Endodermal cell (in vitro differentiated cells): ENCODE measurements around the gene SHANK3. TPM values are rescaled to one million over a fixed set of nuclear protein-coding genes. Genes with fewer than 3 reads are reported as not detected.
A peak's percentile ranks its signal among the peaks of the same experiment; 100 is the strongest.

ENCODE experiments used
- DNase-seq: peaks from one replicate; pipeline ENCODE4 v3.0.0-alpha.2; 2017
- H3K27ac ChIP-seq: 2 replicates; pipeline ENCODE4 v1.5.1; 2013; ENCODE audit warnings: mild to moderate bottlenecking, low read depth, low read length, moderate library complexity
- H3K27me3 ChIP-seq: 2 replicates; pipeline ENCODE4 v1.6.1; 2013; ENCODE audit warnings: mild to moderate bottlenecking, low read length, moderate library complexity; ENCODE audit not compliant: insufficient read depth, control insufficient read depth, poor library complexity, severe bottlenecking
- H3K36me3 ChIP-seq: 2 replicates; pipeline ENCODE4 v1.7.0; 2013; ENCODE audit warnings: mild to moderate bottlenecking, low read length, moderate library complexity; ENCODE audit not compliant: control insufficient read depth, insufficient read depth
- H3K4me1 ChIP-seq: one replicate; pipeline ENCODE4 v1.7.0; 2013; ENCODE audit warnings: low read length; ENCODE audit not compliant: control insufficient read depth, insufficient read depth
- H3K4me3 ChIP-seq: 2 replicates; pipeline ENCODE4 v1.5.1; 2013; ENCODE audit warnings: mild to moderate bottlenecking, low read length, moderate library complexity
- H3K9ac ChIP-seq: 2 replicates; pipeline ENCODE4 v1.6.1; 2013; ENCODE audit warnings: mild to moderate bottlenecking, low read length, moderate library complexity; ENCODE audit not compliant: poor library complexity, severe bottlenecking; ENCODE audit errors: extremely low read depth
- H3K9me3 ChIP-seq: 2 replicates; pipeline ENCODE4 v1.6.1; 2013; ENCODE audit warnings: mild to moderate bottlenecking, low read length, moderate library complexity; ENCODE audit not compliant: control insufficient read depth
- H3K27ac Mint-ChIP-seq: 2 replicates; pipeline ENCODE4 v1.8.0; 2020; ENCODE audit warnings: mixed read lengths
- H3K27me3 Mint-ChIP-seq: 2 replicates; pipeline ENCODE4 v1.8.0; 2021; ENCODE audit warnings: mild to moderate bottlenecking, mixed read lengths; ENCODE audit not compliant: insufficient read depth
- H3K36me3 Mint-ChIP-seq: 2 replicates; pipeline ENCODE4 v1.8.0; 2020; ENCODE audit warnings: low read depth, mixed read lengths
- H3K4me1 Mint-ChIP-seq: 2 replicates; pipeline ENCODE4 v1.8.0; 2020; ENCODE audit warnings: mixed read lengths
- H3K4me3 Mint-ChIP-seq: 2 replicates; pipeline ENCODE4 v1.8.0; 2020; ENCODE audit warnings: mild to moderate bottlenecking, moderate library complexity, mixed read lengths
- H3K9me3 Mint-ChIP-seq: 2 replicates; pipeline ENCODE4 v1.8.0; 2020; ENCODE audit warnings: mild to moderate bottlenecking, mixed read lengths
- WGBS, 2 experiments: methylation state at CpG; one replicate each; pipeline versions ENCODE4 v1.1.5 to v1.1.7; 2013; ENCODE audit warnings: missing lambda C conversion rate in 2 of 2, mixed read lengths in 1 of 2; ENCODE audit not compliant: insufficient coverage in 1 of 2, insufficient read length in 1 of 2; 5-methylcytosine and 5-hydroxymethylcytosine counted together
- total RNA-seq, 2 donors: library from RNA; stranded (reverse); fragmentation: NEBNext Ultra II Directional in 1 of 2; extraction: Animal tissue kit (Norgen Biotek cat#: 25700) in 1 of 2; gene quantifications; 2 replicates in 1 of 2; 3 replicates in 1 of 2; pipeline ENCODE4 v1.2.1, GENCODE V29; 2021
- TF ChIP-seq, protein P1 (sequence below): fragments of 200-600 bp; sonication (generic); conservative IDR thresholded peaks from 2 replicates; pipeline ENCODE4 v1.5.0; 2021; ENCODE audit warnings: antibody characterized with exemption, mild to moderate bottlenecking

SHANK3 gene
- total RNA-seq, 2 donors from 2014 or later = 9.4 to 11.1 TPM

DNA sequence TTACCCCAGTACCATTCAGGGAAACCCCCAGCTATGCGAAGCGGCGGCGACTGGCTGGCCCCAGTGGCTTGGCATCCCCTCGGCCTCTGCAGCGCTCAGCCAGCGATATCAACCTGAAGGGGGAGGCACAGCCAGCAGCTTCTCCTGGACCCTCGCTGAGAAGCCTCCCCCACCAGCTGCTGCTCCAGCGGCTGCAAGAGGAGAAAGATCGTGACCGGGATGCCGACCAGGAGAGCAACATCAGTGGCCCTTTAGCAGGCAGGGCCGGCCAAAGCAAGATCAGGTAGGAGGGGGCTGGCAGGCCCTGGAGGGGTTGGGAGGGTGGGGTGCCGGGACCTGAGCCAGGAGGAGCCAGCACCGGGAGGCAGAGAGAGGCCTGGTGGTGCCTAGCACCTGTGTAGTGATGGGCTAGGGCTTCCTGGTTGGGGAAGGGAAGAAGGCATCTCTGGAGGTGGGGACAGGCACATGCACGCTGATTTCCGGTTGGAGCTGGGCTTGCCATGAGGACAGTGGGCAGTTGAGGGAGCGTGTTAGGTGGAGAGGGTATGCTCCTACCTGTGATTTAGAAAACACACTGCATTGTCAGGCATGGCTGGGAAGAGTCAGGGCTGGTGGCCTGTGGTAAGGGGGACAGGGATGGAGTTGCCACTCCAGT, 22.3 kb downstream of the SHANK3 start:
- no peak overlapping the region for H3K27ac Mint-ChIP-seq
- WGBS, 2 experiments = 90 to 92% methylated on average over 14 to 18 of the region's 18 CpGs
- no peak overlapping the region for H3K4me3 ChIP-seq
- peaks cover 5% of the 10 kb centered on the region for H3K27me3 ChIP-seq
- H3K27me3 Mint-ChIP-seq = peaks cover 14% of the 10 kb centered on the region
- no peak overlapping the region for H3K4me3 Mint-ChIP-seq
- no peak overlapping the region for H3K27ac ChIP-seq
- no peaks in the 10 kb centered on the region for H3K9me3 Mint-ChIP-seq
- H3K4me1 ChIP-seq = no peaks in the 10 kb centered on the region
- TF ChIP-seq, protein P1, sequence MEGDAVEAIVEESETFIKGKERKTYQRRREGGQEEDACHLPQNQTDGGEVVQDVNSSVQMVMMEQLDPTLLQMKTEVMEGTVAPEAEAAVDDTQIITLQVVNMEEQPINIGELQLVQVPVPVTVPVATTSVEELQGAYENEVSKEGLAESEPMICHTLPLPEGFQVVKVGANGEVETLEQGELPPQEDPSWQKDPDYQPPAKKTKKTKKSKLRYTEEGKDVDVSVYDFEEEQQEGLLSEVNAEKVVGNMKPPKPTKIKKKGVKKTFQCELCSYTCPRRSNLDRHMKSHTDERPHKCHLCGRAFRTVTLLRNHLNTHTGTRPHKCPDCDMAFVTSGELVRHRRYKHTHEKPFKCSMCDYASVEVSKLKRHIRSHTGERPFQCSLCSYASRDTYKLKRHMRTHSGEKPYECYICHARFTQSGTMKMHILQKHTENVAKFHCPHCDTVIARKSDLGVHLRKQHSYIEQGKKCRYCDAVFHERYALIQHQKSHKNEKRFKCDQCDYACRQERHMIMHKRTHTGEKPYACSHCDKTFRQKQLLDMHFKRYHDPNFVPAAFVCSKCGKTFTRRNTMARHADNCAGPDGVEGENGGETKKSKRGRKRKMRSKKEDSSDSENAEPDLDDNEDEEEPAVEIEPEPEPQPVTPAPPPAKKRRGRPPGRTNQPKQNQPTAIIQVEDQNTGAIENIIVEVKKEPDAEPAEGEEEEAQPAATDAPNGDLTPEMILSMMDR = no peak
- H3K4me1 Mint-ChIP-seq = peaks cover 2% of the 10 kb centered on the region
- no peaks in the 10 kb centered on the region for H3K36me3 Mint-ChIP-seq
- no peaks in the 10 kb centered on the region for H3K36me3 ChIP-seq
- DNase-seq = peak; percentile 38
- no peak overlapping the region for H3K9ac ChIP-seq
- no peaks in the 10 kb centered on the region for H3K9me3 ChIP-seq

DNA sequence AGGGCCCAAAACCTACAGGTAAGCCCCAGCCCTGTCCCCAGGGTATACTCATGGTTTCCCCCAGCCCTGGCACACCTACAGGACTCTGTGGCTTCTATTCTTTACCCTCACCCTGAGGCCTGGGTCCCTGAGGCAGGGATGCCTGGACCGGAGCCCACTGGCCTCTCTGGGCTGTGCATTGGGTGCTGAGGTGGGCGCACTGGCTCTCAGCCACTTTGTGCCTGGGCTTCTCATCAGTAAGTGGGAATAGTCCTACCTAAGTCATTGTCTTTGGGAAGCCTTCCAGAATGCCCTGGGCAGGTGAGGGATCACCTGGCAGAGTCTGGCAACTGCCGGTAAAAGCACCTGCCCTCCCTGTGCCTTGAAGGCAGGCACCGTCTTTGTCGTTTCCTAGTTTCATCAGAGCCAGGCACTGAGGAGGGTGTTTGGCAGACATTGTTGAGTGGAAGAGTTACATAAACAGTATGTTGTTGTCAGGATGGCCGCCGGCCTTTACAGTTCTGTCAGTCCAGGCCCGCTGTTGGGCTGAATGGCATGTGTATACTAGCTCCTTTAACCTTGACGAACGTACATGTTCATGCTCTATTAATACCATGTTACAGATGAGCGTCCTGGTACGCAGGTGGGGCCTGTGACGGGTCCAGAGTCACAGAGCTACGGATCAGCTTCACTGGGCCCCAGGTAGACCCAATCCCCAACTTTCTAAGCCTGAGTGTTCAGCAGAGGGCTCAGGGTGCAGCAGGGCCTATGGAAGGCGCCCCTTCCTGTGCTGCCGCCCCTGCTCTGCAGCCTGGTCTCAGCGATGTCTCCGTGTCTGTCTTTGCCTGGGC, 23.0 kb downstream of the SHANK3 start:
- H3K27me3 Mint-ChIP-seq = peaks cover 14% of the 10 kb centered on the region

DNA sequence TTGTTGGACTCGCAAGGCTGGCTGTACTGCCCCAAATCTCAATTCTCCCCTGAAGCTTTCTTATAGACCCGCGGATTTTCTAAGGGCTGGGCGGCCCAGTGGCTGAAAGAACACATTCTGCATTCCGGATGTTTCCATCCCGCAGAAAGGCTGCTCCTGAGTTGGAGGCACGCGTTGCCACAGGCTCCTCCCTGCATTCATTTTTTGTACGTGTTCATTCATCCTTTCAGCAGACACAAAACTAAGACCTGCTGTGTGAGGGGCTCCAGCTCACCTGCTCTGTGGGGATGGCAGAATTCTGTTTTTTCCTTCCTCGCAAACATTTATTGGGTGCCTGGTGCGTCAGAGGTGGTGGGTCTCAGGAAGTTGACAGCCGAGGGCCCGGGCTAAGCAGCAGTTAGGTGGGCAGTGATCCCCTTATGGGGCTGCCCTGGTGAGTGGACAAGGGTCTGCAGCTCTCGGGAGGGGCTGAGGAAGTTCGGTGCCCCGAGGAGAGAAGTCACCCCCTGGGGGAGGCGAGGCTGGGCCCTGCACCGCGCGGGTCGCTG, 23.7 kb downstream of the SHANK3 start:
- Histone ChIP-seq H3K4me1 (no peaks in the 10 kb centered on the region), H3K36me3 (no peaks in the 10 kb centered on the region), H3K27ac (no peak overlapping the region), H3K9me3 (no peaks in the 10 kb centered on the region), H3K27me3 (peaks cover 5% of the 10 kb centered on the region), H3K9ac (no peak overlapping the region), H3K4me3 (no peak overlapping the region)
- peaks cover 4% of the 10 kb centered on the region for H3K4me1 Mint-ChIP-seq
- peak overlapping the region; percentile 61 for H3K4me3 Mint-ChIP-seq
- 62 to 84% methylated on average over 11 to 21 of the region's 21 CpGs for WGBS, 2 experiments
- TF ChIP-seq, protein P1 = no peak
- H3K27ac Mint-ChIP-seq = no peak overlapping the region
- H3K27me3 Mint-ChIP-seq = peaks cover 14% of the 10 kb centered on the region
- no peaks in the 10 kb centered on the region for H3K9me3 Mint-ChIP-seq
- H3K36me3 Mint-ChIP-seq = no peaks in the 10 kb centered on the region
- no peak for DNase-seq

More for the DNA sequence above, 23.0 kb downstream of the SHANK3 start:
- H3K4me1 Mint-ChIP-seq = peaks cover 4% of the 10 kb centered on the region
- Histone ChIP-seq H3K27me3 (peaks cover 5% of the 10 kb centered on the region), H3K9ac (no peak overlapping the region), H3K4me3 (no peak overlapping the region), H3K27ac (no peak overlapping the region), H3K4me1 (no peaks in the 10 kb centered on the region), H3K36me3 (no peaks in the 10 kb centered on the region), H3K9me3 (no peaks in the 10 kb centered on the region)
- no peaks in the 10 kb centered on the region for H3K36me3 Mint-ChIP-seq
- WGBS, 2 experiments = 94 to 97% methylated on average over 14 to 18 of the region's 18 CpGs
- TF ChIP-seq, protein P1 = no peak
- peak; percentile 35 for DNase-seq
- no peak overlapping the region for H3K27ac Mint-ChIP-seq
- H3K4me3 Mint-ChIP-seq = peak overlapping the region; percentile 61
- no peaks in the 10 kb centered on the region for H3K9me3 Mint-ChIP-seq
